OCI-LY1 (cell line): ENCODE measurements around the gene PRSS56.

ENCODE experiments used
- CTCF ChIP-seq: fragments of 200-600 bp; sonication (generic), shearing (Covaris generic); IDR thresholded peaks from 2 replicates; pipeline ENCODE4 v1.5.1; 2017; ENCODE audit warnings: mild to moderate bottlenecking, antibody characterized with exemption, low read length, moderate library complexity, mixed read lengths
- EZH2 ChIP-seq: fragments of 200-600 bp; sonication (generic), shearing (Covaris generic); IDR thresholded peaks from 2 replicates; pipeline ENCODE4 v1.8.0; 2017; ENCODE audit warnings: borderline replicate concordance, mixed run types, mild to moderate bottlenecking, antibody characterized with exemption, low read length, moderate library complexity, mixed read lengths

GRCh38 chr2:232490221-232491138, 29.7 kb upstream of the PRSS56 start:
- no peak for TF ChIP-seq CTCF
- no peak for TF ChIP-seq EZH2
